Fibroblast of gingiva (primary cell): ENCODE data around the gene OLIG2.

Source experiments
- DNase-seq: peaks from one replicate; pipeline ENCODE4 v3.0.0-alpha.2; 2011; ENCODE audit warnings: low read depth

Gene OLIG2

DNA sequence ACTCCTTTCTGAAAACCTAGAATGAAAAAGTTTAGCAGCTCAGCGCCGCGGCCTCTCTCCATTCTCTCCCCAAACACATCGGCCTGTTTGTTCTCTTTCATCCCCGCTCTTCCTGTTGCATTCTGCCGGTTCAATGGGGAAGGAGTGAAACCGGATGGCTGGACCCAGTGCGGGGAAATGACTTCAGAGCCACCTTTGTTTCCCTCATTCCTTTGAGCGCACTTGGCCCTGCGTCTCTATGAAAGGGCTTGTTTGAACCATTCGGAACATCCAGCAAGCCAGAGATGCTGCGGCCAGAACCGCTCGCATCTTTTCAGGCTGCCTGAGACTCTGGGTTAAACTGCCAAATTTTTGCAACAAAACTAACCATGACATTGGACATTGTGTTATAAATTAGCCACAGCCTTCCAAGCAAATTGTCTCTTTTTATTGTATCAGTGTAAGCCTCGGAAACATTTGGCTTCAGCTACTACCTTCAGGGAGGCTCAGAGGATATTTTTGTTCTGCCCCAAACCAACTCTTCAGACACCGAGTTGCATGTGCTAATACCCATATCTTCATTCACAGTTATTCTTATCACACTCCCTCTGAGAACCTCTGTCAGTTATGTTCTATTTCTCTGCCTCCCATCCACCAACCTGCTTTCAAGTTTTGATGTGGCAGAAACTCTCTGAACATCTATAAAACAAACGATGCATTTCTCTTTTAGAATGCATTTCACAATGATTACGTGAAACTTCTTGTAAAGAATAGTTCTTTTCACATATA is 39.1 kb downstream of the OLIG2 start:
- no peak for DNase-seq

DNA sequence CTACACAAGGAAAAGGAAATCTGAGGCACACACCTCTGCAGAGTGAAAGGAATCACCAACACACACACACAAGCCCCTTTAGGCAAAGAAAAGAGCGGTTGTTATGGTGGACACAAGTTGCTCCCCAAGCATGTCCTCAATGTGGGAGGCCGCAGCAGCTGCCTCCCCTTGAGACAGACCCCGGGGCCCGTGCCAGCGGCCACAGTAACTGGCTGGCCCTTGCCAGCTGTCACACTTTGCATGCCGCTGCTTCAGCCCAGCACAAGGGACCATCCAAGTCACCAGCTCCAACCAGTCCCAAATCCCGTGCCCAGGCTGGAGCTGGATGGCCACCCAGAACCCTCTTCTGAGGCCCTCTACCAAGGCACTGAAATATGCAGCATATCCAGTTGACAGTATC is 41.3 kb downstream of the OLIG2 start:
- no peak for DNase-seq

DNA sequence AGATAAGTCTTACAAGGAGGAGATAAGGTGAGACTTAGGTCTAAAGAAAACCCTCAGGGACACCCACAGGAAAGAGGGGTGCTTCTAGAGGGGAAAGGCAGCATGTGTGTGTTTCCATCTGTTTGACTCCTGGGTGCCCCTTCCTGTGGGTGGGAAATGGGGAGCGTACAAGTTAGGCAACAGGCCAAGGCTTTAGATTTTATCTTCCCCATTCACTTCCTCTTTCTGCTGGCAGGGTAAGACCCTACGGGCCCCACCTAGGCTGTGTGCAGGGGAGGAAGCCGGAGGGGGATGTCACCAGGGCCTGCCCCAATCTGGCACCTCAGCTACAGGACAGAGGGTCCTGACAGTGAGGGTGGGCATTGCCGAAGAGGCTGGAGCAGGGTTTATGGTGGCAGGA is 41.7 kb downstream of the OLIG2 start:
- DNase-seq = no peak

DNA sequence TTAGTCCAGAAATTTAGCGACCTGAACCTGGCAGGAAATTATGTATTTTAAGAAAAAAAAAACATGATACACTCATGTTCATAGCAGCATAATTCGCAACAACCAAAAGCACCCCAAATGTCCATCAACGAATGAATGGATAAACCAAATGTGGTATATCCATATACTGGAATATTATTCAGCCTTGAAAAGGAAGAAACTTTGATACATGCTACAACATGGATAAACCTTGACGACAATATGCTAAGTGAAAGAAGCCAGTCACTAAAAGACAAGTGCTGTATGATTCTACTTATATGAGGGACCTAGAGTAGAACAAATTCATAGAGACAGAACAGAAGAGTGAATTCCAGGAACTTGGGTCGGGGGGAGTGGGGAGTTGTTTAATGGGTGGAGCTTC is 43.5 kb downstream of the OLIG2 start:
- no peak for DNase-seq

DNA sequence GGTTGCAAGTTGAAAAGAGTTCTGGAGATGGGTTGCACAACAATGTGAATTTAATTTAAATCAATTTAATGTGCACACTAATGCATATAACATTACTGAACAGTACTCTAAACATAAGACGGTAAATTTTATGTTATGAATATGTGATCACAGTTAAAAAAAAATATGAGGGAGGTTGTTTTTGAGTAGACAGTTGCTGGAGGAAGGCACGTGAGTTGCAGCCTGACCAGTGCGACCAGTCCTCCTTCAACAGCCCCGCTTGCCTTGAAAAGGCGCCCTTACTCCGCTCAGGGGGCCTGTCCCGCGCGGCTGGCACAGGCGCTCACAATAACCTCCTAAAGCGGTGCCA is 43.9 kb downstream of the OLIG2 start:
- DNase-seq = no peak

DNA sequence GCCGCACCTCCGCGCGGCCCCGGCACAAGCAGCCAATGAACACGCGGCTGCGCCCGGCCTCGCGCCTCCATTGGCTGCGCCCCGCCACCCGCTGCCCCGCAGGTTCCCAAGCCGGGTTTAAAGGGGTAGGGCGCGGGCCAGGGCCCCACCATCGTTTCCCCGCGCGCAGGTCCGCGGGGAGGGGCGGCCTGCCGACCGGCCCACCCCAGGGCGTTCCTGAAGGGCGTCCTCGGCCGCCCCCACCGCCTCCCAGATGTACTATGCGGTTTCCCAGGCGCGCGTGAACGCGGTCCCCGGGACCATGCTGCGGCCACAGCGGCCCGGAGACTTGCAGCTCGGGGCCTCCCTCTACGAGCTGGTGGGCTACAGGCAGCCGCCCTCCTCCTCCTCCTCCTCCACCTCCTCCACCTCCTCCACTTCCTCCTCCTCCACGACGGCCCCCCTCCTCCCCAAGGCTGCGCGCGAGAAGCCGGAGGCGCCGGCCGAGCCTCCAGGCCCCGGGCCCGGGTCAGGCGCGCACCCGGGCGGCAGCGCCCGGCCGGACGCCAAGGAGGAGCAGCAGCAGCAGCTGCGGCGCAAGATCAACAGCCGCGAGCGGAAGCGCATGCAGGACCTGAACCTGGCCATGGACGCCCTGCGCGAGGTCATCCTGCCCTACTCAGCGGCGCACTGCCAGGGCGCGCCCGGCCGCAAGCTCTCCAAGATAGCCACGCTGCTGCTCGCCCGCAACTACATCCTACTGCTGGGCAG is 44.4 kb downstream of the OLIG2 start, which contains the start of gene OLIG1:
Gene OLIG1, plus strand, starts transcription at position 148 of the 750 bp plus-strand sequence. Its CDS starts 106 bp downstream, at position 254.
- DNase-seq = no peak

DNA sequence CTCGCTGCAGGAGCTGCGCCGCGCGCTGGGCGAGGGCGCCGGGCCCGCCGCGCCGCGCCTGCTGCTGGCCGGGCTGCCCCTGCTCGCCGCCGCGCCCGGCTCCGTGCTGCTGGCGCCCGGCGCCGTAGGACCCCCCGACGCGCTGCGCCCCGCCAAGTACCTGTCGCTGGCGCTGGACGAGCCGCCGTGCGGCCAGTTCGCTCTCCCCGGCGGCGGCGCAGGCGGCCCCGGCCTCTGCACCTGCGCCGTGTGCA is 44.9 kb downstream of the OLIG2 start:
- DNase-seq = no peak

DNA sequence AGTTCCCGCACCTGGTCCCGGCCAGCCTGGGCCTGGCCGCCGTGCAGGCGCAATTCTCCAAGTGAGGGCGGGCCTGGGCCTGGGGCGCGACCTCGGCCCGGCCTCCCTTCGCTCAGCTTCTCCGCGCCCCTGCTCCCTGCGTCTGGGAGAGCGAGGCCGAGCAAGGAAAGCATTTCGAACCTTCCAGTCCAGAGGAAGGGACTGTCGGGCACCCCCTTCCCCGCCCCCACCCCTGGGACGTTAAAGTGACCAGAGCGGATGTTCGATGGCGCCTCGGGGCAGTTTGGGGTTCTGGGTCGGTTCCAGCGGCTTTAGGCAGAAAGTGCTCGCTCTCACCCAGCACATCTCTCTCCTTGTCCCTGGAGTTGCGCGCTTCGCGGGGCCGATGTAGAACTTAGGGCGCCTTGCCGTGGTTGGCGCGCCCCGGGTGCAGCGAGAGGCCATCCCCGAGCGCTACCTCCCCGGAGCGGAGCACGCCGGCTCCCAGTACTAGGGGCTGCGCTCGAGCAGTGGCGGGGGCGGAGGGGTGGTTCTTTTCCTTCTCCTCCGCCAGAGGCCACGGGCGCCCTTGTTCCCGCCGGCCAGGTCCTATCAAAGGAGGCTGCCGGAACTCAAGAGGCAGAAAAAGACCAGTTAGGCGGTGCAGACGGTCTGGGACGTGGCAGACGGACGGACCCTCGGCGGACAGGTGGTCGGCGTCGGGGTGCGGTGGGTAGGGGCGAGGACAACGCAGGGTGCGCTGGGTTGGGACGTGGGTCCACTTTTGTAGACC is 45.4 kb downstream of the OLIG2 start:
- DNase-seq = no peak

DNA sequence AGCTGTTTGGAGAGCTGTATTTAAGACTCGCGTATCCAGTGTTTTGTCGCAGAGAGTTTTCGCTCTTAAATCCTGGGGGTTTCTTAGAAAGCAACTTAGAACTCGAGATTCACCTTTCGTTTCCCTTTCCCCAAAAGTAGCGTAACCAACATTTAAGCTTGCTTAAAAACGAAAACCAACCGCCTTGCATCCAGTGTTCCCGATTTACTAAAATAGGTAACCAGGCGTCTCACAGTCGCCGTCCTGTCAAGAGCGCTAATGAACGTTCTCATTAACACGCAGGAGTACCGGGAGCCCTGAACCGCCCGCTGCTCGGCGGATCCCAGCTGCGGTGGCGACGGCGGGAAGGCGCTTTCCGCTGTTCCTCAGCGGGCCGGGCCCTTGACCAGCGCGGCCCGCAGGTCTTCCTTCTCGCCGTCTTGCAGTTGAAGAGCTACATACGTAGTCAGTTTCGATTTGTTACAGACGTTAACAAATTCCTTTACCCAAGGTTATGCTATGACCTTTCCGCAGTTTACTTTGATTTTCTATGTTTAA is 46.1 kb downstream of the OLIG2 start:
- DNase-seq = no peak

DNA sequence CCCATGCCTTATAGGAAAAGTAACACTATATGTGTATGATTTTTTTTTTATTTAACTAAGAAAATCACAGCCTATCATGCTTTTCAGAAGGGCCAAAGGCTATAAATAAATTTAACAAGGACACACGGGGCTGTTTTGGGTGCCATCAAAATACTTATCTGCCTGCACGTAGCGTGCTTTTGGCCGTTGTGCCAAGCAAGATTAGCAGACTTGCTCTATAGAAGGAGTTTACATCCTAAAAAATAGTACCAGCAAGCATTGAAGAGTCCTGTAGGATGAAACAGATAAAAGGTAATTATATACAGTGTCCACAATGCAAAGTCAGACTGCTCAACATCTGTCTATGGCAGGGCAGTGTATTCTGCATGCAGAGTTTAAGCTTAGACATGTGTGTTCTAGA is 47.9 kb downstream of the OLIG2 start:
- no peak for DNase-seq

DNA sequence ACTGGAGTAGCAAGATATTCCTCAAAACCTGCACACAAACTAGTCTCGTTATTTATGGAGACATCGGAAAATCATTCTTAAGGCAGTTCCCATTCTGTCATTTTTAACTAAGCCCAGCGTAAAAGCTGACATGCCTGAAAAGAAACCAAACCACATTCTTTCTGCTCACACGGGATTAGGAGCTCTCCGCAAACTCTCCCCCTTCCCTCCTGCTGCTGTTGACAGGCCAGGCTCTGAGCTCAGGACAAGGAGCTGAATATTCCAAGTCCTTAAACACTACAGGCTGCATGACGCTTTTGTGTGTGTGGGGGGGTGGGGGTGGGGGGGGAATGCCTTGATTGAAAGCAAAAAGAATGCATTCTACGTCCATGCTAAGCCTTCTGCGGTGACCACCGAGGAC is 49.4 kb downstream of the OLIG2 start:
- DNase-seq = no peak

DNA sequence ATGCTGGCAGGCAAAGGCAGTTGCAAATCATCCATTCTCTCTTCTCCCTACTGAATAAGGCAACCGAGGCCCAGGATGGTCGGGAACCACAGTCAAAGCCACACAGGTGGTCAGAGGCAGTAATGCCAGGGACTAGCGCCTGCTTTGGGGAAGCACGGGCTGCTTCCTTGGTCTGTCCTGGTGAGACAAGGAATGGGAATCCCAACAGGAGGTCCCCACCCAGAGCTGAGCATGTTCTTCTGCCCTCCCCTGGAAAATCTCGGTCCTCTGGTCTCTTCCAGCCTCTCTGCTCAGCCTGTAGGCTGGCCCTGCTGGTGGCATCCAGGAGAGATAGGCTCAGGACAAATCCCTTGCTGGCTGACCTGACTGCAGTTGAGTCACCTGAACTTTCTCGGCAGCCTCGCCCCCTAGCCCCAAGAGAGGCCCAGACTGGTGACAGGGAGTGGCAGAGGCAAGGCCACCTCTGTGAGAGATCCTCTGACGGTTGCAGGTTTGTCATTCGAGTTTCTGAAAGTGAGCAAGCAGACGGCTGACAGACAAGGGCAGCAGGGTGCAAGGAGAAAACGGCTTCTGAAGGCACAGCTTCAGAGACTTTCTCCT is 50.0 kb downstream of the OLIG2 start:
- DNase-seq = no peak

DNA sequence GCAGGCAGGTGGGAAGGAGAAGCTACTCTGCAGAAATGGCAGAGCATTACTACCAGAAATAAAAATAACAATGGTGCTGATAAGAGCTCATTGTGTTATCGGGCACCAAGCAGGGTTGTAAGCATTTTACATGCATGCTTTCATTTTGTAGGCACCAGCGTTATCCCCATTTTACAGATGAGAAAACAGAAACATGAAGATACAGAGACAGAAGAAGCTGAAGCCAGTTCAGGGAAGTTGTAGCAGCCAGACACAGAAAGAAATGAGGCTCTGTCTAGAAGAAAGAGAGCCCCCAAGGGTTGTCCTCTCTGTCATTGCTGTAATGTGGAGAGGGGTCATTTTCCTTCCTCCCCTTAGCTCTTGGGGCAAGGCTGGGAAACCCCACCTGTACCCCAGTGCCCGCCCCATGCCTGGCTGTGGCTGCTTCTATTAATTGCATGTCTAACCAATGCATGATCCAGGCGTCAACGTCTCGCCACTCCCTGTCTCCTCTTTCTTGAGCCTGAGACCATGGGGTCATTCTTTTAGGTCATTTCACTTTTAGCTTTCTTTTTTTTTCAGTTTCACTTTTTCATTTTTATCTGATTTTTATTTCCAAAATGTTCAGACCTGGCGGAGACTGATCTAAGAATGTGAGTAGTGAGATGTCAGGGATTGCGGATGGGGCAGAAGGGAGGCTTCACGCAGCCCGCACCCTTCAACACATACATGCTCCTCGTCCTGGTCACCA is 51.0 kb downstream of the OLIG2 start:
- no peak for DNase-seq
